ENCODE results near the gene ZBTB7B.

- TF ChIP-seq CTCF (IDR thresholded peaks at IDR 0.05), result no peak
- no peak for TF ChIP-seq USF2 (IDR thresholded peaks at IDR 0.05)
- TF ChIP-seq MYC (IDR thresholded peaks at IDR 0.05; ENCODE audit: borderline replicate concordance, low read length), result no peak
- peak; percentile 60 to 90; a peak in 3 of 4 replicates for TF ChIP-seq CEBPB (IDR thresholded peaks at IDR 0.05)
- no peak; the same call in 1 of the 2 replicates for TF ChIP-seq POLR2A (IDR thresholded peaks at IDR 0.05; ENCODE audit: low read length)
- no peak for TF ChIP-seq RFX5 (IDR thresholded peaks at IDR 0.05)
- TF ChIP-seq MAX (IDR thresholded peaks at IDR 0.05), result peak; percentile 90
- 0 out of 2 replicates have a peak, but pooled peaks have one; percentile 25 for TF ChIP-seq MAZ (IDR thresholded peaks at IDR 0.05; ENCODE audit: borderline replicate concordance, low read depth, low read length)
These were observed 29.9 kb upstream of the ZBTB7B start for GRCh38 chr1:154972517-154973343.

All from A549 (cell line).